Measurements from ENCODE around the gene IRGC.
A peak's percentile ranks its signal among the peaks of the same experiment; 100 is the strongest.

IRGC gene

DNA sequence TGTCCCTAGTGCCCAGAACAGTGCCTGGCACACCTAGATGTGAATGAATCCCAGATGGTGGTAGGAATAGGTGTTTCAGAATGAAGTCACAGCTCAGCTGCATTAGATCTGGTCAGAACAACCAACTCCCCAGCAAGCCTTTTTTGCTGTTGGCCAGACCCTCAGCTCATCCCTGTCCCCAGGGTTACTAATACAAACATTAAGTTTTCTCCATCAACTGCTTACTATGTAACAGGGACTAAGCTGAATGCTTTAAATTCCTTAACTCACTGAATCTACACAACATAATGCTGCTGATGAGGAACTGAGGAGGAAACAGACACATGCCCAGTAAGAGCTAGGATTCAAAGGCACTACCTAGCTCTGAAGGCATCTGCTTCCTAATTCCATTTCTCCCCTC lies 20.1 kb downstream of the IRGC start:
- no peak for DNase-seq (ENCODE audit: low spot score)
- TF ChIP-seq, protein P1, sequence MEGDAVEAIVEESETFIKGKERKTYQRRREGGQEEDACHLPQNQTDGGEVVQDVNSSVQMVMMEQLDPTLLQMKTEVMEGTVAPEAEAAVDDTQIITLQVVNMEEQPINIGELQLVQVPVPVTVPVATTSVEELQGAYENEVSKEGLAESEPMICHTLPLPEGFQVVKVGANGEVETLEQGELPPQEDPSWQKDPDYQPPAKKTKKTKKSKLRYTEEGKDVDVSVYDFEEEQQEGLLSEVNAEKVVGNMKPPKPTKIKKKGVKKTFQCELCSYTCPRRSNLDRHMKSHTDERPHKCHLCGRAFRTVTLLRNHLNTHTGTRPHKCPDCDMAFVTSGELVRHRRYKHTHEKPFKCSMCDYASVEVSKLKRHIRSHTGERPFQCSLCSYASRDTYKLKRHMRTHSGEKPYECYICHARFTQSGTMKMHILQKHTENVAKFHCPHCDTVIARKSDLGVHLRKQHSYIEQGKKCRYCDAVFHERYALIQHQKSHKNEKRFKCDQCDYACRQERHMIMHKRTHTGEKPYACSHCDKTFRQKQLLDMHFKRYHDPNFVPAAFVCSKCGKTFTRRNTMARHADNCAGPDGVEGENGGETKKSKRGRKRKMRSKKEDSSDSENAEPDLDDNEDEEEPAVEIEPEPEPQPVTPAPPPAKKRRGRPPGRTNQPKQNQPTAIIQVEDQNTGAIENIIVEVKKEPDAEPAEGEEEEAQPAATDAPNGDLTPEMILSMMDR (IDR thresholded peaks at IDR 0.05; ENCODE audit: extremely low read depth, missing control alignments) = no peak

DNA sequence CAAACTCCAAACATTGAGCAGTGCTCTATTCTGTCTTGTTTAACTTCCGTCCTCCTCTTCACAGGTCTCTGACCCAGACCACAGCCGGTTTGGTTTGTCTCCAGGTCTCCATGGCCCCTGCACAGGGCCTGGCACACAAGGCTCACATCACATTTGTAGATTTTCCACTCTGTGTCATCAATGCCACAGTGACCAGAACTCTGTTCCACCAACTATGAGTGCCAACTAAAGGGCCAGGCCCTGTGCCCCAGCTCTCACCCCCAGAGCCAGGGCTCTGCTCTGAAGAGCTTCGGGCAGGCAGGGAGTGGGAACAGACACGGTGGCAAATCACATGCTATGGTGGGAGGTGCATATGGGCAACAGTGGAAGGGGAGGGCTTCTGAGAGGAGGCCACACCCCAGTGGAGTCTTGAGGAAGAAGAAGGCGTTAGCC lies 22.9 kb downstream of the IRGC start:
- TF ChIP-seq, protein P1 (IDR thresholded peaks at IDR 0.05; ENCODE audit: extremely low read depth, missing control alignments) = no peak
- no peak for DNase-seq (ENCODE audit: low spot score)

DNA sequence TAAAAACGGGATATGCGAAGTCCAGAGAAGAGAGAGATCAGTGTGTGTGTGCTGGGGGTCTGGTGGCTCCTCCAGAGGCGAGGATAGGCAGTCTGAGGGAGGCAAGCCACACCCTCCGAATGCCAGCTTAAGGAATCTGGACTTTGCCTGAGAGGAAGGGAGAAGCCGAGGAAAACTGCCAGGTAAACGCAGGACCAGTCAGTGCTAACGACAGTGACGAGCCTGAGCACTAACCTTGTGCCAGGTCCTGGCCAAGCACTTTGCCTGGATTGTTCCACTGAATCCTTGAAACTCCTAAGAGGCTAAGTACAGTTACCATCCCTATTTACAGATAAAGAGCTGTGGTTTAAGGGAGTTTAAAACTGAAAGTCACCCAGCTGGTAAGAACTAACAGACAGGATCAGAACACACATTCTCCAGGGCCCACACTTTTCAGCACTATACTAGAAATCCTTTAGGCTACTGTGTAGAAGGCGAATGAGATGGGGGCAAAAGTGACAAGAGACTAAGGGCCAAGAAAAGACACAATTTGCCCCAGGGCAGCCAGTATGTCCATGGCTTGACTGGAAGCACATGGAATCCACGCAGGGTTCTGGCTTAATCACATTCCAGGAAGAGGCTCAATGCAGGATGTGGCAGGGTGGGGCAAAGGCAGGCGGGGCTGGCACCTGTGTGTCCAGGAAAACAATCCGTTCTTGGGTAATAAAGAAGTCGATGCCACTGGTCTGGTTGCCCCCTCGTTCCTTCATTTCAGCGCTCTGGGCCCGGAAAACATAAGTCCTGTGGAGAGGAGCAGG lies 23.8 kb downstream of the IRGC start:
- TF ChIP-seq, protein P1 (IDR thresholded peaks at IDR 0.05; ENCODE audit: extremely low read depth, missing control alignments) = no peak
- no peak for DNase-seq (ENCODE audit: low spot score)

DNA sequence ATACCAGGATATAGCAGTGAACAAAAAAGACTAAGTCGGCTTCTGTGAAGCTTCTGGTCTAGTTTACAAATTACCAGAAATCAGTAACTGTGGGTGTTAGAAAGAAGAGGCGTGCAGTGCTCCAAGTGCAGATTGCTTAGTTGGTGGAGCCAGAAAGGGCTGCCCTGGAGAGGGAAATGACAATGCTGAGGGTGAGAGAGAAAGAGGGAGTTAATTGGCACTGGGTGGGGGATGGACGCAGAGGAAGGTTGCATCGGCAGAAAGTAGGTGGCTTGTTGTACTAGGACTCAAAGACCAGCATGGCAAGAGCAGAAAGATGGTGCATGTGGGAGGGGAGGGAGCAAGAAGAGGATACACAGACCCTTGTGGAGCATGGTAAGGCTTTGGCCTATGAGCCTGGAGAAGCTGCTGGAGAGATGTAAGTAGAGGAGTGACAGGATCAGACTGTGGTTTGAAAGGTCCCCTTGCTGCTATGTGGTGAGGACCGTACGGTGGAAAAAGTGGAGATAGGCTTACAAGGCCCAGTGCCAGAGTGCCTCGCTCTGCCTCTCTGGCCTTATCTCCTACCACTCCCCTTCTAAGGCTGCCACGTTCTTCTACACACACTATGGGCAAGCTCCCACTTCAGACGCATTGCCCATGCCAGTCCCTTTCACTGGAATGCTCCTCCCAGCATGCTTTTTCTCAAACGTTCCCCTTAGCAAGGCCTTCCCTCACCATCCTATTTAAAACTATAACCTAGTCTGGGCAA lies 25.4 kb downstream of the IRGC start:
- no peak for DNase-seq (ENCODE audit: low spot score)
- TF ChIP-seq, protein P1 (IDR thresholded peaks at IDR 0.05; ENCODE audit: extremely low read depth, missing control alignments) = no peak

- TF ChIP-seq, protein P1 (IDR thresholded peaks at IDR 0.05; ENCODE audit: extremely low read depth, missing control alignments) = no peak
- DNase-seq (ENCODE audit: low spot score) = no peak
These were observed 27.2 kb downstream of the IRGC start for GRCh38 chr19:43743059-43743458.

DNA sequence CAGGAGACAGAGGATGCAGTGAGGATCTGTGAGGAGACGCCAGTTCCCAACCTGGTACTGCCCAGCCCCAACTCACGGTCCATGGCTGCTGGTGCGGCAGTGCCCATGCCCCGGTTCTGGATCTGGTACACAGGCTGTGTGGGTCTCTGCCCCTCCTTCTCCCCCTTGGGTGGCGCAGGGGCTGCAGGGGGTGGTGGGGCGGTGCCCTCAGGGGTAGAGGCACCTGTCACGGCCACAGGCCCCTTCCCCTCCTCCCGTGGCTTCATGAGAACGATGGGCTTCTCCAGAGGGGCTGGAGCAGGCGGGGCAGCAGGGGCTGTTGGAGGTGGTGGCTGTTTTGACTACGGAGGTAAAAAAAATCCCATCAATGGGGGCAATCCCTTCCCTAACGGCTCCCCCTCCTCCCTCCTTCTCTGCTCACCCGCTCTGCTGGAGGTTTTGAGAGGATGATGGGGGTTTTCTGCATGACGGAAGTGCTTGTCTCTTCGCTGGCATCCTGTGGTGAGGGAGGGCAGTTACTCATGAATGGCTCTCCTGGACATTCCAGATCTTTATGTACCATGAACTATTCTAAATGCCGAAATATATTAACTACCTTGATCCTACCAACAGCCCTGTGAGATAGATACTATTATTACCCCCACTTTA lies 31.8 kb downstream of the IRGC start:
- peak; percentile 42 for DNase-seq (ENCODE audit: low spot score)
- TF ChIP-seq, protein P1 (IDR thresholded peaks at IDR 0.05; ENCODE audit: extremely low read depth, missing control alignments) = no peak

GRCh38 chr19:43748205-43748594 lies 32.3 kb downstream of the IRGC start:
- no peak for DNase-seq (ENCODE audit: low spot score)
- TF ChIP-seq, protein P1 (IDR thresholded peaks at IDR 0.05; ENCODE audit: extremely low read depth, missing control alignments) = no peak
